IMR-90 (cell line): ENCODE results near the gene SIDT1. TPM values are rescaled to one million over a fixed set of nuclear protein-coding genes. Genes with fewer than 3 reads are reported as not detected.

Source experiments
- ATAC-seq: fragments of 200-7000 bp; cut with Tn5 transposase; 2 replicates; pipeline ENCODE4 v1.9.1; 2020; ENCODE audit warnings: low read depth, mild to moderate bottlenecking, moderate library complexity
- BruUV-seq: library from RNA; stranded (reverse); fragments of 400-500 nt; replicated peaks from 2 replicates; lab custom pipeline; 2021; lab: Mats Ljungman, UMichigan
- CTCF ChIA-PET: fragments of 300-600 bp; formaldehyde crosslinking; extraction: SDS; loops from one replicate; lab custom pipeline; 2021; ENCODE audit warnings: antibody characterized with exemption; lab: Yijun Ruan, JAX
- POLR2A ChIA-PET: fragments of 300-600 bp; sonication (Branson Sonifier 250); formaldehyde crosslinking; loops from one replicate; lab custom pipeline; 2022; ENCODE audit warnings: antibody characterized with exemption; ENCODE audit not compliant: unreplicated experiment; lab: Charles Lee
- DNase-seq: peaks from one replicate; pipeline ENCODE4 v3.0.0; 2013
- H2AFZ ChIP-seq: replicated peaks from 2 replicates; pipeline ENCODE3; 2013; ENCODE audit warnings: low read length, mild to moderate bottlenecking; ENCODE audit not compliant: poor library complexity
- H2AK5ac ChIP-seq: 2 replicates; pipeline ENCODE4 v1.6.1; 2013; ENCODE audit warnings: low read depth, low read length, inconsistent platforms
- H2AK9ac ChIP-seq: replicated peaks from 2 replicates; pipeline ENCODE3; 2013; ENCODE audit warnings: mild to moderate bottlenecking, low read depth, low read length, moderate library complexity; ENCODE audit not compliant: poor library complexity
- H2BK120ac ChIP-seq: 2 replicates; pipeline ENCODE4 v1.6.1; 2013; ENCODE audit warnings: low read depth, low read length, inconsistent platforms
- H2BK15ac ChIP-seq: 3 replicates; pipeline ENCODE4 v1.6.1; 2013; ENCODE audit warnings: low read depth, low read length, inconsistent platforms
- H2BK20ac ChIP-seq: 2 replicates; pipeline ENCODE4 v1.6.1; 2013; ENCODE audit warnings: low read depth, mild to moderate bottlenecking, inconsistent platforms, low read length, moderate library complexity
- H2BK5ac ChIP-seq: 2 replicates; pipeline ENCODE4 v1.6.1; 2013; ENCODE audit warnings: mild to moderate bottlenecking, low read depth, low read length, inconsistent platforms; ENCODE audit not compliant: poor library complexity, severe bottlenecking
- H3K14ac ChIP-seq: replicated peaks from 2 replicates; pipeline ENCODE4 v1.6.1; 2013; ENCODE audit warnings: low read depth, low read length, inconsistent platforms
- H3K18ac ChIP-seq: 2 replicates; pipeline ENCODE4 v1.6.1; 2013; ENCODE audit warnings: low read depth, low read length, control low read depth
- H3K23ac ChIP-seq: 2 replicates; pipeline ENCODE4 v1.6.1; 2013; ENCODE audit warnings: low read depth, low read length, inconsistent platforms
- H3K27ac ChIP-seq: 2 replicates; pipeline ENCODE4 v1.5.1; 2013; ENCODE audit warnings: mild to moderate bottlenecking, control low read depth, low read length; ENCODE audit not compliant: insufficient read depth
- H3K27me3 ChIP-seq: 2 replicates; pipeline ENCODE4 v1.6.1; 2013; ENCODE audit warnings: low read length; ENCODE audit not compliant: control insufficient read depth, insufficient read depth
- H3K36me3 ChIP-seq: 2 replicates; pipeline ENCODE4 v1.6.1; 2013; ENCODE audit warnings: low read length, mixed read lengths; ENCODE audit not compliant: control insufficient read depth, insufficient read depth
- H3K4ac ChIP-seq: 2 replicates; pipeline ENCODE4 v1.6.1; 2013; ENCODE audit warnings: low read depth, low read length, inconsistent platforms
- H3K4me1 ChIP-seq: 2 replicates; pipeline ENCODE4 v1.6.1; 2013; ENCODE audit warnings: low read length, mixed read lengths; ENCODE audit not compliant: control insufficient read depth, insufficient read depth
- H3K4me2 ChIP-seq: 2 replicates; pipeline ENCODE4 v1.6.1; 2013; ENCODE audit warnings: low read depth, mild to moderate bottlenecking, control low read depth, low read length, moderate library complexity
- H3K4me3 ChIP-seq: 2 replicates; pipeline ENCODE4 v1.5.1; 2013; ENCODE audit warnings: low read depth, mild to moderate bottlenecking, control low read depth, low read length, moderate library complexity; ENCODE audit not compliant: insufficient read depth
- H3K56ac ChIP-seq: 2 replicates; pipeline ENCODE4 v1.6.1; 2013; ENCODE audit warnings: low read length, inconsistent platforms; ENCODE audit not compliant: insufficient read depth; ENCODE audit errors: extremely low read depth
- H3K79me1 ChIP-seq, 2 experiments: 2 replicates each; pipeline ENCODE4 v1.6.1; 2013; ENCODE audit warnings: low read length in 2 of 2, inconsistent platforms in 1 of 2, low read depth in 1 of 2
- H3K9ac ChIP-seq: 2 replicates; pipeline ENCODE4 v1.6.1; 2013; ENCODE audit warnings: low read depth, low read length, control low read depth
- H3K9me1 ChIP-seq: 2 replicates; pipeline ENCODE4 v1.6.1; 2013; ENCODE audit warnings: low read length, inconsistent platforms; ENCODE audit not compliant: insufficient read depth
- H3K9me3 ChIP-seq: 2 replicates; pipeline ENCODE4 v1.6.1; 2013; ENCODE audit warnings: low read length; ENCODE audit not compliant: control insufficient read depth, insufficient read depth
- H4K20me1 ChIP-seq: 2 replicates; pipeline ENCODE4 v1.6.1; 2013; ENCODE audit warnings: low read length, inconsistent platforms; ENCODE audit not compliant: insufficient read depth
- H4K5ac ChIP-seq: 2 replicates; pipeline ENCODE4 v1.6.1; 2013; ENCODE audit warnings: mild to moderate bottlenecking, low read depth, low read length, control low read depth
- H4K8ac ChIP-seq, 2 experiments: 2 replicates each; pipeline ENCODE4 v1.6.1; 2013; ENCODE audit warnings: low read depth in 2 of 2, low read length in 2 of 2, control low read depth in 1 of 2, inconsistent platforms in 1 of 2
- H4K91ac ChIP-seq: 2 replicates; pipeline ENCODE4 v1.6.1; 2013; ENCODE audit warnings: low read depth, low read length, inconsistent platforms; ENCODE audit not compliant: insufficient read depth
- BHLHE40 ChIP-seq: fragments of 150-350 bp; IDR thresholded peaks from 2 replicates; pipeline ENCODE4 v1.6.1; 2016; ENCODE audit warnings: mild to moderate bottlenecking, low read depth, low read length
- CEBPB ChIP-seq: IDR thresholded peaks from 2 replicates; pipeline ENCODE4 v1.6.1; 2012; ENCODE audit warnings: low read depth, low read length, improper control_type of control experiment
- CHD1 ChIP-seq: IDR thresholded peaks from 2 replicates; pipeline ENCODE4 v1.6.1; 2012; ENCODE audit warnings: low read depth, low read length, improper control_type of control experiment
- FOS ChIP-seq: fragments of 150-350 bp; IDR thresholded peaks from 2 replicates; pipeline ENCODE4 v1.6.1; 2016; ENCODE audit warnings: low read depth, low read length
- MAFK ChIP-seq: IDR thresholded peaks from 2 replicates; pipeline ENCODE4 v1.6.1; 2012; ENCODE audit warnings: low read depth, low read length, improper control_type of control experiment
- MAZ ChIP-seq: IDR thresholded peaks from 2 replicates; pipeline ENCODE4 v1.6.1; 2012; ENCODE audit warnings: low read depth, mild to moderate bottlenecking, low read length, improper control_type of control experiment, moderate library complexity, borderline replicate concordance
- MXI1 ChIP-seq: IDR thresholded peaks from 2 replicates; pipeline ENCODE4 v1.6.1; 2012; ENCODE audit warnings: low read depth, mild to moderate bottlenecking, low read length, moderate library complexity, borderline replicate concordance
- NFE2L2 ChIP-seq: fragments of 150-350 bp; IDR thresholded peaks from 2 replicates; pipeline ENCODE4 v1.6.1; 2016; ENCODE audit warnings: low read depth, mild to moderate bottlenecking, low read length
- POLR2A ChIP-seq: IDR thresholded peaks from 2 replicates; pipeline ENCODE4 v1.6.1; 2012; ENCODE audit warnings: mild to moderate bottlenecking, low read depth, low read length
- RAD21 ChIP-seq: IDR thresholded peaks from 2 replicates; pipeline ENCODE4 v1.6.1; 2012; ENCODE audit warnings: low read length, improper control_type of control experiment
- RCOR1 ChIP-seq: IDR thresholded peaks from 2 replicates; pipeline ENCODE4 v1.6.1; 2012; ENCODE audit warnings: mild to moderate bottlenecking, low read length, improper control_type of control experiment; ENCODE audit not compliant: insufficient replicate concordance
- RFX5 ChIP-seq: IDR thresholded peaks from 2 replicates; pipeline ENCODE4 v1.8.0; 2012; ENCODE audit warnings: low read depth, mild to moderate bottlenecking, low read length, moderate library complexity
- SMC3 ChIP-seq: fragments of 150-350 bp; IDR thresholded peaks from 2 replicates; pipeline ENCODE4 v1.6.1; 2016; ENCODE audit warnings: low read depth, mild to moderate bottlenecking, antibody characterized with exemption, low read length, moderate library complexity
- WGBS, 2 experiments: methylation state at CpG; one replicate each; pipeline versions ENCODE4 v1.1.5 to v1.1.7; 2013; ENCODE audit warnings: missing lambda C conversion rate in 2 of 2; ENCODE audit not compliant: insufficient read length in 1 of 2; ENCODE audit errors: extremely low coverage in 2 of 2; 5-methylcytosine and 5-hydroxymethylcytosine counted together
- dilution Hi-C: fragments of 300-500 bp; cut with HindIII; formaldehyde crosslinking; loops from one replicate; pipeline ENCODE4 v1.14.3; 2018; ENCODE audit warnings: low sequenced_read_pairs; ENCODE audit not compliant: unreplicated experiment
- in situ Hi-C: fragments of 300-500 bp; cut with MboI; formaldehyde crosslinking; loops from 3 replicates; pipeline ENCODE4 v1.14.3; 2019; ENCODE audit warnings: low sequenced_read_pairs, inconsistent platforms, mixed read lengths
- intact Hi-C: fragments of 100-400 bp; cut with micrococcal nuclease; formaldehyde crosslinking; loops from 2 replicates; pipeline ENCODE4 v1.10.0; 2022
- polyA plus RNA-seq, 3 experiments: library from polyadenylated mRNA; depleted of rRNA; stranded (reverse); fragments of >200 nt; gene quantifications; 2 replicates each; pipeline ENCODE4 v1.2.3, GENCODE V29; 2012; ENCODE audit warnings: low replicate concordance in 1 of 3
- total RNA-seq: library from RNA; depleted of rRNA; stranded (reverse); fragments of >200 nt; gene quantifications from 2 replicates; pipeline ENCODE4 v1.2.3, GENCODE V29; 2012
- TF ChIP-seq, protein P1 (sequence below): fragments of 150-350 bp; IDR thresholded peaks from 2 replicates; pipeline ENCODE4 v1.6.1; 2016; ENCODE audit warnings: low read depth, mild to moderate bottlenecking, low read length, moderate library complexity, borderline replicate concordance
- TF ChIP-seq, protein P2 (sequence below): fragments of 150-350 bp; IDR thresholded peaks from 2 replicates; pipeline ENCODE4 v1.6.1; 2017; ENCODE audit warnings: mild to moderate bottlenecking, antibody characterized with exemption, low read length, low read depth
- TF ChIP-seq, protein P3 (sequence below): conservative IDR thresholded peaks from 2 replicates; pipeline ENCODE4 v1.5.1; 2012; ENCODE audit warnings: mild to moderate bottlenecking, low read depth, low read length, improper control_type of control experiment

Gene SIDT1
- total and polyA plus RNA-seq, 2 of the 4 experiments (the other 2 are of a cell fraction) = not detected

DNA sequence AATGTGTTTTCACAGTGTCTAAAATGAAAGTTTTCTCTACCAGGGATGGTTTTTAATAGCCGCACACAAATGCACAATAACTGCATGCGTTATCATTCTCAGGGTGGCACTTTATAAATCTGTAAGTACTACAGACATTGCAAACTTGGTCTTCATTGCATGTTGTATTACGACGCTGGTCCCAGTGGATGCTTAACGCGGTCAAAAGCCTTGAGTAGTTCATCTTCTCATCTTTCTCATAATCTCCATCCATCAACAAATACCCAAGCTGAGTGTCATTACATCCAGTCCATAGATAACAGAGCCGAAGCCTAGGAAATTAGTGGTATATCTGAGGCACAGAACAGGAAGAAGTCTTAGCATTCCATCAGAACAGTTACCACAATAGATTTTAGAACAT is 91.5 kb downstream of the SIDT1 start:
- in situ Hi-C loops = loop anchor here (5.0 to 10.0 kb wide), 2 partner anchors 132 to 569 kb away; no protein-coding TSS in a partner anchor
- H3K9me3 ChIP-seq = no peaks in the 10 kb centered on the region
- H4K20me1 ChIP-seq = no peaks in the 10 kb centered on the region
- no peak overlapping the region for H4K91ac ChIP-seq
- no peak overlapping the region for H3K4ac ChIP-seq
- no peaks in the 10 kb centered on the region for H3K4me1 ChIP-seq
- ATAC-seq (no peak), DNase-seq (no peak)
- no peak overlapping the region for H4K8ac ChIP-seq
- no peak overlapping the region for H2BK5ac ChIP-seq
- no peak overlapping the region for H3K27ac ChIP-seq
- H3K4me3 ChIP-seq = no peak overlapping the region
- H3K18ac ChIP-seq = no peak overlapping the region
- no peak overlapping the region for H3K9ac ChIP-seq
- ChIA-PET CTCF (interaction anchor here (0.6 kb wide), 1 partner anchor 13 kb away, joined by 3 read pairs; no protein-coding TSS in a partner anchor), POLR2A (no interaction called here)
- H3K14ac ChIP-seq = no peak overlapping the region
- H3K27me3 ChIP-seq = peaks cover 14% of the 10 kb centered on the region
- no TSS peak for BruUV-seq
- H2BK15ac ChIP-seq = no peak overlapping the region
- no peaks in the 10 kb centered on the region for H3K36me3 ChIP-seq
- no peak overlapping the region for H2AFZ ChIP-seq
- no peak overlapping the region for H2AK5ac ChIP-seq
- no peak overlapping the region for H2AK9ac ChIP-seq
- H3K79me1 ChIP-seq = no peaks in the 10 kb centered on the region
- 62% methylated on average over 2 of the region's 7 CpGs; no CpG with 5 or more reads in 1 of the 2 experiments for WGBS, 2 experiments
- no peak overlapping the region for H4K5ac ChIP-seq
- H3K4me2 ChIP-seq = 0 out of 2 replicates have a peak overlapping the region, but pooled peaks have one; percentile 23
- no peak overlapping the region for H3K56ac ChIP-seq
- TF ChIP-seq, protein P1, sequence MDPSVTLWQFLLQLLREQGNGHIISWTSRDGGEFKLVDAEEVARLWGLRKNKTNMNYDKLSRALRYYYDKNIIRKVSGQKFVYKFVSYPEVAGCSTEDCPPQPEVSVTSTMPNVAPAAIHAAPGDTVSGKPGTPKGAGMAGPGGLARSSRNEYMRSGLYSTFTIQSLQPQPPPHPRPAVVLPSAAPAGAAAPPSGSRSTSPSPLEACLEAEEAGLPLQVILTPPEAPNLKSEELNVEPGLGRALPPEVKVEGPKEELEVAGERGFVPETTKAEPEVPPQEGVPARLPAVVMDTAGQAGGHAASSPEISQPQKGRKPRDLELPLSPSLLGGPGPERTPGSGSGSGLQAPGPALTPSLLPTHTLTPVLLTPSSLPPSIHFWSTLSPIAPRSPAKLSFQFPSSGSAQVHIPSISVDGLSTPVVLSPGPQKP = no peak
- no peak for TF ChIP-seq NFE2L2
- TF ChIP-seq CEBPB = no peak
- TF ChIP-seq MAZ = no peak
- TF ChIP-seq RCOR1 = no peak
- no peak for TF ChIP-seq CHD1
- no peak for TF ChIP-seq POLR2A
- TF ChIP-seq, protein P2, sequence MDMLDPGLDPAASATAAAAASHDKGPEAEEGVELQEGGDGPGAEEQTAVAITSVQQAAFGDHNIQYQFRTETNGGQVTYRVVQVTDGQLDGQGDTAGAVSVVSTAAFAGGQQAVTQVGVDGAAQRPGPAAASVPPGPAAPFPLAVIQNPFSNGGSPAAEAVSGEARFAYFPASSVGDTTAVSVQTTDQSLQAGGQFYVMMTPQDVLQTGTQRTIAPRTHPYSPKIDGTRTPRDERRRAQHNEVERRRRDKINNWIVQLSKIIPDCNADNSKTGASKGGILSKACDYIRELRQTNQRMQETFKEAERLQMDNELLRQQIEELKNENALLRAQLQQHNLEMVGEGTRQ = no peak
- no peak for TF ChIP-seq SMC3
- TF ChIP-seq, protein P3, sequence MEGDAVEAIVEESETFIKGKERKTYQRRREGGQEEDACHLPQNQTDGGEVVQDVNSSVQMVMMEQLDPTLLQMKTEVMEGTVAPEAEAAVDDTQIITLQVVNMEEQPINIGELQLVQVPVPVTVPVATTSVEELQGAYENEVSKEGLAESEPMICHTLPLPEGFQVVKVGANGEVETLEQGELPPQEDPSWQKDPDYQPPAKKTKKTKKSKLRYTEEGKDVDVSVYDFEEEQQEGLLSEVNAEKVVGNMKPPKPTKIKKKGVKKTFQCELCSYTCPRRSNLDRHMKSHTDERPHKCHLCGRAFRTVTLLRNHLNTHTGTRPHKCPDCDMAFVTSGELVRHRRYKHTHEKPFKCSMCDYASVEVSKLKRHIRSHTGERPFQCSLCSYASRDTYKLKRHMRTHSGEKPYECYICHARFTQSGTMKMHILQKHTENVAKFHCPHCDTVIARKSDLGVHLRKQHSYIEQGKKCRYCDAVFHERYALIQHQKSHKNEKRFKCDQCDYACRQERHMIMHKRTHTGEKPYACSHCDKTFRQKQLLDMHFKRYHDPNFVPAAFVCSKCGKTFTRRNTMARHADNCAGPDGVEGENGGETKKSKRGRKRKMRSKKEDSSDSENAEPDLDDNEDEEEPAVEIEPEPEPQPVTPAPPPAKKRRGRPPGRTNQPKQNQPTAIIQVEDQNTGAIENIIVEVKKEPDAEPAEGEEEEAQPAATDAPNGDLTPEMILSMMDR = no peak
- no peak for TF ChIP-seq FOS
- no peak for TF ChIP-seq RAD21
- TF ChIP-seq MXI1 = no peak
- TF ChIP-seq BHLHE40 = no peak
- no peak for TF ChIP-seq RFX5
- TF ChIP-seq MAFK = no peak
- intact Hi-C loops = loop anchor here (10.0 kb wide), 2 partner anchors 889 to 979 kb away; partner anchors contain the start of gene CCDC80
- dilution Hi-C loops = no loop called here
- no peak overlapping the region for H2BK120ac ChIP-seq
- H3K9me1 ChIP-seq = no peaks in the 10 kb centered on the region
- no peak overlapping the region for H3K23ac ChIP-seq
- H2BK20ac ChIP-seq = no peak overlapping the region
